Progenitor cell of endocrine pancreas (in vitro differentiated cells): ENCODE data around the gene CYP24A1. TPM values are rescaled to one million over a fixed set of nuclear protein-coding genes. Genes with fewer than 3 reads are reported as not detected.

ENCODE experiments used
- DNase-seq: peaks from one replicate; pipeline ENCODE4 v3.0.0; 2021; ENCODE audit warnings: low spot score; ENCODE audit not compliant: unreplicated experiment
- H3K27ac Mint-ChIP-seq: 2 replicates; pipeline ENCODE4 v1.8.0; 2021; ENCODE audit warnings: mild to moderate bottlenecking, moderate library complexity, mixed read lengths
- H3K27me3 Mint-ChIP-seq: 2 replicates; pipeline ENCODE4 v1.8.0; 2021; ENCODE audit warnings: mixed read lengths
- H3K36me3 Mint-ChIP-seq: 2 replicates; pipeline ENCODE4 v1.8.0; 2022; ENCODE audit warnings: mixed read lengths; ENCODE audit not compliant: insufficient read depth
- H3K4me1 Mint-ChIP-seq: 2 replicates; pipeline ENCODE4 v1.8.0; 2021; ENCODE audit warnings: low read depth, mixed read lengths
- H3K4me3 Mint-ChIP-seq: 2 replicates; pipeline ENCODE4 v1.8.0; 2021; ENCODE audit warnings: low read depth, mild to moderate bottlenecking, moderate library complexity, mixed read lengths
- H3K9me3 Mint-ChIP-seq: 2 replicates; pipeline ENCODE4 v1.8.0; 2021; ENCODE audit warnings: low read depth, mixed read lengths
- CTCF ChIP-seq: fragments of 200-600 bp; sonication (generic); IDR thresholded peaks from one replicate; pipeline ENCODE4 v1.5.0; 2021; ENCODE audit warnings: antibody characterized with exemption, mild to moderate bottlenecking; ENCODE audit not compliant: unreplicated experiment
- long read RNA-seq: library from polyadenylated mRNA; unstranded; transcript quantifications from one replicate; pipeline ENCODE4 v2.0.0, GENCODE V29; 2020
- total RNA-seq: library from RNA; stranded (reverse); gene quantifications from 2 replicates; pipeline ENCODE4 v1.2.1, GENCODE V29; 2021

The CYP24A1 gene
- total RNA-seq, result not detected in 2 replicates
- long read RNA-seq, result 0 reads

DNA sequence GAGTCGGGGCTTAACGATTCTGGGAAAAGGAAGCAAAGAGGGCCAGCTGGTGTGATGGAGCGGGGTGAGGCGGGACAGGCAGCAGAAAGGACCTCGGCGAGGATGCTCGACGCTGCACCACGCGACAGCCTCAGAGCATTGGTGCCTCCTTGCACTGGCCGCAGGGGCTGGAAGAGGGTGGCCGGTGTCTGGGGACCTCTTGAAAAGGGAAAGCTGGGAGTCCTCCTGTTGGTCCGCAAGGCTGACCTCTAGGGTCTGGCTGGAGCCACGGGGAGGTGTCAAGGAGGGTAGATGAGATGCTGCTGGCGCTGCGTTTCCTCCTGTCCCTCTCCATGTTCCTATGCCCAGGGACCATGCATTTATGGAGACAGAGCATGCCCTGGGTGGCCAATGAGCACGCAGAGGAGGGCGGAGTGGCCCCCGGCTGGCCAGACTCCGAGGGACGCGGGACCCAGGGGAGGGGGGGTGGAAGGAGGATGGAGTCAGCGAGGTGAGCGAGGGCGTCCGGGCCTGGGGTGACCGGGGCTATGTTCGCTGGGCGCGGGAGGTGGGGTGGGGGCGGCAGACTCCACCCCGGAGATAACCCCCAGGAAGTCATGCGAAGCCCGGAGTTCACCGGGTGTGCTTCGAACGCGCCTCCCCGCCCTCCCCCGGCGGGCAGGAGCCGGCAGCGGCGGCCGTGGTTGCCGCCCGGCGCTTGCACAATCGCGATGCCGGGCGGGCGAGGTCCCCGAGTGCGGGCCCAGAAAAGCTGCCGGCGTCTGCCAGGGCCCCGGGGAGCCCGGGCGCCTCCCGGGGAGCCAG is at the start of gene CYP24A1:
Gene CYP24A1 (minus strand): TSS at position 334 of the 804 bp plus-strand sequence. CDS start 407 bp downstream, outside the sequence.
- Mint-ChIP-seq H3K9me3 (no peaks in the 10 kb centered on the region), H3K27me3 (peaks cover 79% of the 10 kb centered on the region), H3K4me3 (peak within 1 kb of the TSS; percentile 53), H3K4me1 (peaks cover 19% of the 10 kb centered on the region), H3K36me3 (no peaks in the 10 kb centered on the region), H3K27ac (no peak within 1 kb of the TSS)
- no peak for TF ChIP-seq CTCF
- no peak for DNase-seq

GRCh38 chr20:54223285-54223684 is 49.5 kb upstream of the CYP24A1 start:
- no peak overlapping the region for H3K4me3 Mint-ChIP-seq
- H3K36me3 Mint-ChIP-seq, result peaks cover 1% of the 10 kb centered on the region
- H3K27ac Mint-ChIP-seq, result no peak overlapping the region
- TF ChIP-seq CTCF, result no peak
- DNase-seq, result no peak
- peaks cover 6% of the 10 kb centered on the region for H3K27me3 Mint-ChIP-seq
- H3K4me1 Mint-ChIP-seq, result peaks cover 15% of the 10 kb centered on the region
- no peaks in the 10 kb centered on the region for H3K9me3 Mint-ChIP-seq

DNA sequence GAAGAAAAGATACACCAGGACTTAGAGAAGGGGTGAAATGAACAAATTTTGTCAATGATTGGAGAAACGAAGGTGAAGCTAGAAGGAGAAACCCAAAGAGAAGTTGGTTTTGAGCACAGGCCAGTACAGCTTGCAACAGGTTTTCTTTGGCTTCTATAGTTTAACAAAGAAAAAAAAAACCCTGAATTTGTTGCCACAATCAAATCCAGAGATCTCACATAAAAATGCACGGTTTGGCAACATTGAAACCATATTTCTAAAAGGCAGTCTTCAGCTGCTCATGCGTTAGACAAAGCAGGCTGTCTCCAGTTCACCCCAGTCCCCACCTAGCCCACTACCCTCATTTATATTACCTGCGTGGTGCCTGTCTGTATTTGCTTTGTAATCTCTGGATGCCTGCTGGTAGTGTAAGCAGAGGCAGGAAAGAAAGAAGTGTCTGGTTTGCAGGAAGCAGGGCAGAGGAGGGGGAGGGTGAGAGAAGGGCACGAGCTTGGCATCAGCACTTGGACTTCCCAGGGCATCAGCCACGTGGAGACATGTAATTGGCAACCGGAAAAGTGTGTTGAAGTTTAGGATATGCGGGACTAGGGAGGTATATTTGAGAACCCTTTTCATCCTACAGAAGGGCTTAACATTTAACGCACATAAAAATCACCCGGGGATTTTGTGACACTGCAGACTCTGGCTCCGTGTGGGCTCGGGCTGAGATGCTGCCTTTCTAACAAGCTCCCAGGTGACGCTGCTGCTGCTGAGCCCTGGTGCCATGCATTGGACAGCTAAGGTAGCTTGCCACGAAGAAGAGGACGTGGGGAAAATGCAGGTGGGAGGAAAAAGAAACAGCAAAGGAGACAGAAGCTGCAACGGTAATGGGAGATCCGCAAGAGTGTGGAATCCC is 48.5 kb upstream of the CYP24A1 start:
- no peak for DNase-seq
- TF ChIP-seq CTCF, result no peak
- Mint-ChIP-seq H3K27me3 (peaks cover 6% of the 10 kb centered on the region), H3K36me3 (peaks cover 2% of the 10 kb centered on the region), H3K4me3 (no peak overlapping the region), H3K27ac (no peak overlapping the region), H3K9me3 (no peaks in the 10 kb centered on the region), H3K4me1 (peaks cover 15% of the 10 kb centered on the region)

DNA sequence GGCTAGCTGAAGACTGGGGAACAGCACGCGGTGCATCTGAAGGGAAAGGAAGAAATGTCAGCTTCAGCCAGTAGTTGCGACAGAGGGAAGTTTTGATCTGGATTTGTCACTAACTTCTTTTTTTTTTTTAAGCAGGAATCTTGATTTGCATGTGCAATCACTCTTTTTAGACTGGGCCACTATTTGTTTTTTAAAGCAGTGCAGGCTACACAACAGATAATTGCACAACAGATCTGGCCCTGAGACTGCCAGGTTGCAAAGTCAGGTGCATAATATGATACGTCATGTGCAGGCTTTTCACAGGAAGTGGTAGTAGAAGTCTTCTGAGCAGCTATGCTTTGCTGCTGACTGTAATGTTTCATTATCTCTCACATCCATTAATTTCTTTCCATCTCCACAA is 47.6 kb upstream of the CYP24A1 start:
- TF ChIP-seq CTCF, result no peak
- H3K36me3 Mint-ChIP-seq, result peaks cover 7% of the 10 kb centered on the region
- H3K9me3 Mint-ChIP-seq, result no peaks in the 10 kb centered on the region
- H3K4me1 Mint-ChIP-seq, result peaks cover 15% of the 10 kb centered on the region
- peaks cover 6% of the 10 kb centered on the region for H3K27me3 Mint-ChIP-seq
- no peak overlapping the region for H3K4me3 Mint-ChIP-seq
- no peak for DNase-seq
- no peak overlapping the region for H3K27ac Mint-ChIP-seq

DNA sequence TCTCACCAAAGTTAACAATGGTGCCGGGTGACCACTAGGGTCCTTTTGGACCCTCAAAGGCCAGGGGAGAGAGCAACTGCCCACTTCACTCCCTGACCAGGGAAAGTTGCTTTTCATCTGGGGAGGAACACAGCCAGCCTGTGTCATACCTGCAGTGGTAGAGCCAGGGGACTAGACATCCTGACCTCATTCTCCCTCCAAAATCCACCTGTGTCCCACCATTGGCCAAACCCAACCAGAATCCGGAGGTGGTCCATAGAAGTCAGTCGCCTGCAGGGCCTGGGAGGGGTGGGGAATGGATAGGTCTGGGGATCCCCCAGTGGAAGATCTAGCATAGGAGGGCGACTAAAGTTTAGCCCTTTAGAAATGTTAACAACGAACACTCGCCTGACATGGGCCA is 46.9 kb upstream of the CYP24A1 start:
- no peaks in the 10 kb centered on the region for H3K9me3 Mint-ChIP-seq
- H3K4me3 Mint-ChIP-seq, result no peak overlapping the region
- H3K27me3 Mint-ChIP-seq, result peaks cover 6% of the 10 kb centered on the region
- H3K4me1 Mint-ChIP-seq, result peaks cover 15% of the 10 kb centered on the region
- peak overlapping the region; percentile 73 for H3K27ac Mint-ChIP-seq
- DNase-seq, result no peak
- H3K36me3 Mint-ChIP-seq, result peaks cover 9% of the 10 kb centered on the region
- TF ChIP-seq CTCF, result no peak
